ENCODE results near the gene GUCY1A2. TPM values are rescaled to one million over a fixed set of nuclear protein-coding genes. Genes with fewer than 3 reads are reported as not detected.

The GUCY1A2 gene
- total RNA-seq, 1 experiment from 2014 or later = 0.55 TPM

GRCh38 chr11:106815209-106815608 lies 203.1 kb downstream of the GUCY1A2 start:
- H3K9me3 ChIP-seq (ENCODE audit: control insufficient read depth, low read depth, low read length) = no peaks in the 10 kb centered on the region
- Mint-ChIP-seq H3K4me3 (no peak overlapping the region), H3K36me3 (ENCODE audit: insufficient read depth in 1 of 3, low read depth in 3 of 3) (no peaks in the 10 kb centered on the region), H3K27ac (no peak overlapping the region), H3K4me1 (no peaks in the 10 kb centered on the region), H3K9me3 (no peaks in the 10 kb centered on the region; a peak in 1 of 5 replicates), H3K27me3 (ENCODE audit: low read depth) (no peaks in the 10 kb centered on the region)
- no peaks in the 10 kb centered on the region for H3K23me2 ChIP-seq (ENCODE audit: insufficient read length, low read depth, low read length, poor library complexity, severe bottlenecking)
- no peak overlapping the region for H3K23ac ChIP-seq (ENCODE audit: insufficient read length, low read depth, low read length)
- H3K79me2 ChIP-seq (ENCODE audit: insufficient read depth, low read length) = no peaks in the 10 kb centered on the region
- no peak overlapping the region for H2BK20ac ChIP-seq (ENCODE audit: low read depth, low read length, poor library complexity, severe bottlenecking)
- H3K9ac ChIP-seq (ENCODE audit: extremely low read depth, insufficient read length, low read length) = no peak overlapping the region
- no peak overlapping the region for H3K27ac ChIP-seq (ENCODE audit: insufficient read length, low read depth, low read length)
- no peaks in the 10 kb centered on the region for H3K27me3 ChIP-seq (ENCODE audit: insufficient read depth, low read length)
- H2BK5ac ChIP-seq (ENCODE audit: insufficient read length, low read length) = no peak overlapping the region
- no peak overlapping the region for H3K18ac ChIP-seq (ENCODE audit: insufficient read length, low read depth, low read length)
- H3K79me1 ChIP-seq (ENCODE audit: insufficient read depth, low read depth, low read length, poor library complexity, severe bottlenecking) = no peaks in the 10 kb centered on the region
- no peak overlapping the region for H3K56ac ChIP-seq (ENCODE audit: insufficient read length, low read depth, low read length)
- H4K8ac ChIP-seq (replicated peaks; ENCODE audit: insufficient read length, low read depth, low read length) = no peak overlapping the region
- no peak overlapping the region for H4K5ac ChIP-seq (ENCODE audit: insufficient read length, low read depth, low read length)
- no peak overlapping the region for H2AK5ac ChIP-seq (ENCODE audit: insufficient read length, low read length)
- H3T11ph ChIP-seq (ENCODE audit: low read length) = no peak overlapping the region
- no peak overlapping the region for H2AFZ ChIP-seq (ENCODE audit: low read length)
- no peak for DNase-seq
- H4K20me1 ChIP-seq (ENCODE audit: control insufficient read depth, insufficient read depth, insufficient read length) = no peaks in the 10 kb centered on the region
- no peak overlapping the region for H3K14ac ChIP-seq (ENCODE audit: insufficient read depth, low read length)
- H3K4me2 ChIP-seq (ENCODE audit: insufficient read depth, insufficient read length, low read length) = no peak overlapping the region
- H4K91ac ChIP-seq (ENCODE audit: insufficient read length, low read depth, low read length) = no peak overlapping the region
- H2BK15ac ChIP-seq (ENCODE audit: low read depth, low read length) = no peak overlapping the region
- no peak for TF ChIP-seq CTCF (conservative IDR thresholded peaks at IDR 0.05)
- no peak overlapping the region for H2BK12ac ChIP-seq (ENCODE audit: insufficient read length, low read depth, low read length)
- H2BK120ac ChIP-seq (ENCODE audit: low read depth, low read length, poor library complexity, severe bottlenecking) = no peak overlapping the region
- H3K4ac ChIP-seq (ENCODE audit: low read depth, low read length) = no peak overlapping the region
- no peaks in the 10 kb centered on the region for H3K4me1 ChIP-seq (ENCODE audit: insufficient read depth, low read length)

Data from H9 (cell line).